ENCODE data around the gene RPL36. TPM values are rescaled to one million over a fixed set of nuclear protein-coding genes. Genes with fewer than 3 reads are reported as not detected.

RPL36 gene
- total and polyA plus RNA-seq, 5 experiments from 2014 or later = 1,442 to 2,883 (median 2,357) TPM

GRCh38 chr19:5661483-5661882 lies 28.6 kb upstream of the RPL36 start:
- Mint-ChIP-seq H3K4me1 (no peaks in the 10 kb centered on the region), H3K27me3 (no peaks in the 10 kb centered on the region), H3K9me3 (no peaks in the 10 kb centered on the region), H3K27ac (peak overlapping the region in 2 of 10 donors; percentile 69 to 73), H3K4me3 (no peak overlapping the region), H3K36me3 (peaks cover 0 to 91% (median 22%) of the 10 kb centered on the region in 3 donors)
- DNase-seq (peak in 1 of 10 donors; percentile 37), ATAC-seq (no peak)
- POLR2A ChIA-PET = interaction anchor here (0.6 to 1.6 kb wide), 3 partner anchors 9 to 39 kb away, joined by 3 to 4 read pairs (median 4); partner anchors contain the start of genes SAFB and SAFB2

GRCh38 chr19:5663904-5664303 lies 26.2 kb upstream of the RPL36 start:
- POLR2A ChIA-PET = interaction anchor here (1.5 kb wide), 1 partner anchor 23 kb away, joined by 3 read pairs; no protein-coding TSS in a partner anchor
- DNase-seq (no peak), ATAC-seq (no peak)
- Mint-ChIP-seq H3K9me3 (peaks cover 0 to 2% (median 0%) of the 10 kb centered on the region in 9 donors), H3K36me3 (peaks cover 0 to 92% (median 19%) of the 10 kb centered on the region in 3 donors), H3K27me3 (no peaks in the 10 kb centered on the region), H3K4me3 (no peak overlapping the region), H3K4me1 (peaks cover 0 to 2% (median 0%) of the 10 kb centered on the region in 4 donors), H3K27ac (peak overlapping the region in 1 of 10 donors; percentile 67)

- POLR2A ChIA-PET = interaction anchor here (1.5 kb wide), 1 partner anchor 23 kb away, joined by 3 read pairs; no protein-coding TSS in a partner anchor
- Mint-ChIP-seq H3K27ac (peak overlapping the region in 1 of 10 donors; percentile 31), H3K4me3 (no peak overlapping the region), H3K36me3 (peaks cover 0 to 92% (median 19%) of the 10 kb centered on the region in 3 donors), H3K27me3 (no peaks in the 10 kb centered on the region), H3K4me1 (peaks cover 0 to 2% (median 0%) of the 10 kb centered on the region in 4 donors), H3K9me3 (peaks cover 0 to 2% (median 0%) of the 10 kb centered on the region in 9 donors)
- DNase-seq = no peak
- no peak for ATAC-seq
These were observed 25.6 kb upstream of the RPL36 start for GRCh38 chr19:5664515-5664914.

- POLR2A ChIA-PET = interaction anchor here (1.3 kb wide), 1 partner anchor 43 kb away, joined by 4 read pairs; the partner anchor contains the start of genes SAFB and SAFB2
- Mint-ChIP-seq H3K36me3 (peaks cover 0 to 90% (median 16%) of the 10 kb centered on the region in 3 donors), H3K4me1 (peaks cover 0 to 2% (median 0%) of the 10 kb centered on the region in 4 donors), H3K27me3 (no peaks in the 10 kb centered on the region), H3K9me3 (peaks cover 0 to 2% (median 0%) of the 10 kb centered on the region in 9 donors), H3K4me3 (peak overlapping the region in 1 of 10 donors; percentile 18), H3K27ac (peak overlapping the region in 3 of 10 donors; percentile 31 to 57 (median 36))
- DNase-seq = peak in 1 of 10 donors; percentile 6
- no peak for ATAC-seq
These were observed 24.1 kb upstream of the RPL36 start for GRCh38 chr19:5665781-5666513.

GRCh38 chr19:5666921-5667610 lies 23.0 kb upstream of the RPL36 start:
- POLR2A ChIA-PET = no interaction called here
- Mint-ChIP-seq H3K27ac (peak overlapping the region in 4 of 10 donors; percentile 7 to 73 (median 46)), H3K27me3 (no peaks in the 10 kb centered on the region), H3K36me3 (peaks cover 0 to 80% (median 16%) of the 10 kb centered on the region in 3 donors), H3K4me3 (no peak overlapping the region), H3K9me3 (peaks cover 0 to 2% (median 0%) of the 10 kb centered on the region in 9 donors), H3K4me1 (peaks cover 0 to 2% (median 0%) of the 10 kb centered on the region in 4 donors)
- ATAC-seq = no peak
- peak in 1 of 10 donors; percentile 59 for DNase-seq

GRCh38 chr19:5667751-5668271 lies 22.3 kb upstream of the RPL36 start:
- peak overlapping the region in 2 of 10 donors; percentile 18 to 73 for H3K27ac Mint-ChIP-seq
- peaks cover 0 to 73% (median 16%) of the 10 kb centered on the region in 3 donors for H3K36me3 Mint-ChIP-seq
- H3K4me1 Mint-ChIP-seq = peaks cover 0 to 2% (median under 1%) of the 10 kb centered on the region in 4 donors
- peak in 1 of 2 donors; percentile 27 for ATAC-seq
- no peaks in the 10 kb centered on the region for H3K27me3 Mint-ChIP-seq
- POLR2A ChIA-PET = interaction anchor here (0.7 kb wide), 1 partner anchor 22 kb away, joined by 3 read pairs; the partner anchor contains the start of gene RPL36
- peaks cover 0 to 2% (median 0%) of the 10 kb centered on the region in 9 donors for H3K9me3 Mint-ChIP-seq
- peak in 1 of 10 donors; percentile 67 for DNase-seq
- H3K4me3 Mint-ChIP-seq = no peak overlapping the region

- peaks cover 0 to 59% (median 14%) of the 10 kb centered on the region in 3 donors for H3K36me3 Mint-ChIP-seq
- H3K4me1 Mint-ChIP-seq = peaks cover 0 to 4% (median 2%) of the 10 kb centered on the region in 4 donors
- POLR2A ChIA-PET = interaction anchor here (1.0 kb wide), 1 partner anchor 47 kb away, joined by 4 read pairs; the partner anchor contains the start of genes SAFB and SAFB2
- peaks cover 0 to 2% (median 0%) of the 10 kb centered on the region in 9 donors for H3K9me3 Mint-ChIP-seq
- H3K27me3 Mint-ChIP-seq = no peaks in the 10 kb centered on the region
- DNase-seq (peak in 1 of 10 donors; percentile 58), ATAC-seq (no peak)
- H3K4me3 Mint-ChIP-seq = no peak overlapping the region
- H3K27ac Mint-ChIP-seq = peak overlapping the region in 3 of 10 donors; percentile 65 to 77 (median 76)
These were observed 20.9 kb upstream of the RPL36 start for GRCh38 chr19:5669212-5669611.

- DNase-seq (peak in 1 of 10 donors; percentile 53), ATAC-seq (no peak)
- Mint-ChIP-seq H3K36me3 (peaks cover 0 to 35% (median 5%) of the 10 kb centered on the region in 3 donors), H3K4me1 (peaks cover 0 to 9% (median 3%) of the 10 kb centered on the region in 4 donors), H3K27ac (peak overlapping the region in 3 of 10 donors; percentile 53 to 81 (median 64)), H3K4me3 (no peak overlapping the region), H3K9me3 (peaks cover 0 to 2% (median 0%) of the 10 kb centered on the region in 9 donors), H3K27me3 (no peaks in the 10 kb centered on the region)
- POLR2A ChIA-PET = interaction anchor here (0.7 kb wide), 1 partner anchor 15 kb away, joined by 3 read pairs; no protein-coding TSS in a partner anchor
These were observed 18.5 kb upstream of the RPL36 start for GRCh38 chr19:5671600-5671999.

- POLR2A ChIA-PET = interaction anchor here (0.6 kb wide), 1 partner anchor 1817 kb away, joined by 3 read pairs; no protein-coding TSS in a partner anchor
- H3K9me3 Mint-ChIP-seq = no peaks in the 10 kb centered on the region
- H3K4me3 Mint-ChIP-seq = no peak overlapping the region
- peak overlapping the region in 2 of 10 donors; percentile 53 to 75 for H3K27ac Mint-ChIP-seq
- H3K4me1 Mint-ChIP-seq = peaks cover 0 to 7% (median 3%) of the 10 kb centered on the region in 4 donors
- H3K27me3 Mint-ChIP-seq = no peaks in the 10 kb centered on the region
- peak in 1 of 10 donors; percentile 46 for DNase-seq
- no peak for ATAC-seq
- peaks cover 0 to 22% (median 0%) of the 10 kb centered on the region in 3 donors for H3K36me3 Mint-ChIP-seq
These were observed 17.2 kb upstream of the RPL36 start for GRCh38 chr19:5672708-5673459.

- no peak overlapping the region for H3K4me3 Mint-ChIP-seq
- H3K27ac Mint-ChIP-seq = no peak overlapping the region
- no peaks in the 10 kb centered on the region for H3K27me3 Mint-ChIP-seq
- POLR2A ChIA-PET = interaction anchor here (0.7 kb wide), 1 partner anchor 1615 kb away, joined by 6 read pairs; no protein-coding TSS in a partner anchor
- peaks cover 0 to 7% (median 3%) of the 10 kb centered on the region in 4 donors for H3K4me1 Mint-ChIP-seq
- H3K36me3 Mint-ChIP-seq = peaks cover 0 to 15% (median 0%) of the 10 kb centered on the region in 3 donors
- H3K9me3 Mint-ChIP-seq = no peaks in the 10 kb centered on the region
- DNase-seq (no peak), ATAC-seq (no peak)
These were observed 16.3 kb upstream of the RPL36 start for GRCh38 chr19:5673752-5674151.

GRCh38 chr19:5674714-5675113 lies 15.4 kb upstream of the RPL36 start:
- H3K4me1 Mint-ChIP-seq = peaks cover 6 to 17% (median 10%) of the 10 kb centered on the region in 4 donors
- ATAC-seq (no peak), DNase-seq (no peak)
- peaks cover 0 to 6% (median 0%) of the 10 kb centered on the region in 3 donors for H3K36me3 Mint-ChIP-seq
- H3K9me3 Mint-ChIP-seq = no peaks in the 10 kb centered on the region
- H3K27me3 Mint-ChIP-seq = no peaks in the 10 kb centered on the region
- H3K4me3 Mint-ChIP-seq = no peak overlapping the region
- peak overlapping the region in 1 of 10 donors; percentile 79 for H3K27ac Mint-ChIP-seq
- POLR2A ChIA-PET = interaction anchor here (0.5 to 1.1 kb wide), 3 partner anchors 52 to 1616 kb away, joined by 3 to 6 read pairs (median 3); partner anchors contain the start of genes SAFB and SAFB2
